T-helper 22 cell (primary cell): ENCODE measurements around the gene USP47.

Experiments used
- DNase-seq: peaks from one replicate; pipeline ENCODE4 v3.0.0-alpha.2; 2020; ENCODE audit warnings: low read depth

USP47 gene

DNA sequence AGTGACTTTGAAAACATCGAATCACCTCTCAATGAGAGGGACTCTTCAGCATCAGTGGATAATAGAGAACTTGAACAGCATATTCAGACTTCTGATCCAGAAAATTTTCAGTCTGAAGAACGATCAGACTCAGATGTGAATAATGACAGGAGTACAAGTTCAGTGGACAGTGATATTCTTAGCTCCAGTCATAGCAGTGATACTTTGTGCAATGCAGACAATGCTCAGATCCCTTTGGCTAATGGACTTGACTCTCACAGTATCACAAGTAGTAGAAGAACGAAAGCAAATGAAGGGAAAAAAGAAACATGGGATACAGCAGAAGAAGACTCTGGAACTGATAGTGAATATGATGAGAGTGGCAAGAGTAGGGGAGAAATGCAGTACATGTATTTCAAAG lies 100.9 kb downstream of the USP47 start:
- no peak for DNase-seq

DNA sequence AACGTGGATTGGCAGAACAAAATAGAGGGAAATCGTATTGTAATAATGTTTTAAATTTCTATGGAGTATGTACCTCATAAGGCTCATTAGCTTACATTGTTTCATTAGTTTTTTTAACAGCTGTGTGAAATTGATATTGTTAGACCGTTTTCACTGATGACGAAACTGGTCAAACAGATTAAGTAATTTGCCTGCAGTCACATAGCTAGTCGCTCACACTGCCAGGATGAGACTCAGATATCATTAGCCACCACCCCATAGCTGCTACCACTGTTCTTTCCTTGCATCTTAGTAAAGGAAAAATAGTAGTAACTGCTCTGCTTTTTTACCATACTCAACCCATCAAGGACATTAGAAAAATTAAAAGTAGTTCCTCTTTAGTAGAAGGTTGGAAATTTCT lies 102.7 kb downstream of the USP47 start:
- no peak for DNase-seq

DNA sequence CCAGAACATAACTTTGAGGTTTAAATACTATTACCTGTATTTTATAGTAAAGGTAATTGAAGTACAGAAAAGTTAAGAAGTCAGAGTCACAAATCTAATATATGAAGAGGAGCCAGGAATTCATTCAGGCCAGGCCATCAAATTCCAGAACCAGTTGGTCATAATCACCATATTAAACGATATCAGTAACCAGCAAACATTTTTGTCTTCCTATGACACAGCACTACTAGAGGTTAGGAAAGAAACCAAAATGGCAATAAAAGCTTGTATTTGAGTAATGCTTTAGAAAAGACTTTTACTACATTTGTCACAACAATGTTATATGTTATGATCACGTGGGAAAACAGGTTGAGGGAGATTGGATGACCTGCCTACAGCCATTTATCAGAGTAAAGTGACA lies 104.4 kb downstream of the USP47 start:
- no peak for DNase-seq

DNA sequence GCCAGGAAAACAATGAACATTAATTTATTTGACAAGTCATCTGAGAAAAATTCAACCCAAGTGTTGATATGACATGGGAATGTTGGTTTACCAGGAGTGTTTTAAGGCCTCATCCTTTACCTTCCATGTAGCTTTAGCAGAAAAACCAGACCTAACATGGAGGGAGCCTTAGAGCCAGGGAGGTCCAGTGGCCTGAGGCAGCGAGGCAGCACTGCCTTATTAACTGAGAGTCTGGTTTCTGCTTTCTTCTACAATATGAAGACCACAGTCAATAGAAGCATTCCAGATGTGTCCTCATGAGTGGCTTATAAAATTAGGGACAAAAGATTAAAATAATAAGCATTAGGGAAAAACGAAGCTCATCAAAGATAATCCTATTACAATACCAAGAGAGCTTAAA lies 105.1 kb downstream of the USP47 start:
- no peak for DNase-seq

DNA sequence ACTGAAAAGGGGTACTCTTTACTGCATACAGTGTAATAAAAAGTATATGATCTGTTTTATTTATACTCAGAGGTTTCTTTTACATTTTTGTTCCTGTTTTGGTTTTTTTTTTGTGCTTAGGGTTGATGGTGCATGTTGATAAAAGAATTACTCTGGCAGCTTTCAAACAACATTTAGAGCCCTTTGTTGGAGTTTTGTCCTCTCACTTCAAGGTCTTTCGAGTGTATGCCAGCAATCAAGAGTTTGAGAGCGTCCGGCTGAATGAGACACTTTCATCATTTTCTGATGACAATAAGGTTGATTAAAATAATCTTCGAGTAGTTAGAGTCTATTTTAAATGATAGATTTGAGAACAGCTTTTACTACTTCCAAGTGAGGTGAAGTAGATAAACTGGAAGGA lies 106.1 kb downstream of the USP47 start:
- no peak for DNase-seq

DNA sequence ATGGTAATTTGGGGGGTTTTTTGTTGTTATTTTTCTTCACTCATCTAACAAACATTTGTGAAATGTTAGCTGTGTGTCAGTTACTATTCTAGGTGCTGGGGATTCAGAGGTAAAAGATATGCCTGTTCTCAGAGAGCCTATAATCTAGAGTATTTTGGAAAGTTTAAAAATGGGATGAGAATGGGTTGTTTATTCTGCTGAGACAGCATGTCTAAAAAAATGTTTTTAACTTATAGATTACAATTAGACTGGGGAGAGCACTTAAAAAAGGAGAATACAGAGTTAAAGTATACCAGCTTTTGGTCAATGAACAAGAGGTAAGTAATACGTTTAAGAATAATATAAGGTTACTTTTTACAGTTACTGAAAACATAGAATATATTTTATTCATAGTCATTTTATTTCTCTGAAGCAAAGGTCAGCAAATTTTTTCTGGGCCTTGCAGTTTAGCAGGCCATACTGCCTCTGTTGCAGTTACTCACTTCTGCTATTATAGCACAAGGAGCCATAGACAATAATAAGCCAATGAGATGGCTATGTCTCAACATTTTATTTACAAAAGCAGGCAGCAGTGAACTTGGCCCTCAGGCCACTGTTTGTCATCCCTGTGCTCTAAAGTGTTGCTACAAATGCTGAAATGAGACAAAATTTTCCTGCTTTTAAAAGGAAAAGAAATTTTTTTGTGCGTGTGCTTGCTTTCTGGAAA lies 106.6 kb downstream of the USP47 start:
- DNase-seq = no peak

DNA sequence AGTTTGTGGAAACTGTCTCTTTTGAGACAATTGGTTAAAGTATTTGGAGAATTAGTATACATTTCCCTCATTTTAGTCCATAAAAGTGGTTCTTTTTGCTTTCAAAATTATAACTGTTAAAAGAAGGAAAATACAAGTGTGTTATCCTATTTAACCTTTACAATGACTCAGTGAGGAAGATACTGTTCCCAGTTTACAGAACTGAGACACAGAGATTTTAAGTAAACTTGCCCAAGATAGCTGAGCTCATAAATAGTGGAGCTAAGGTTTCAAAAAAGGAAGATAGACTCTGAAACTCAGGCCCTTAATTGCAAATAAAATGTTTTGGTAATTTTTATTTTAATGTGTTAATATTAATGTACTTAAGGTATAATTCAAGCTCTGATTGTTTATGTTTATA lies 107.7 kb downstream of the USP47 start:
- no peak for DNase-seq

DNA sequence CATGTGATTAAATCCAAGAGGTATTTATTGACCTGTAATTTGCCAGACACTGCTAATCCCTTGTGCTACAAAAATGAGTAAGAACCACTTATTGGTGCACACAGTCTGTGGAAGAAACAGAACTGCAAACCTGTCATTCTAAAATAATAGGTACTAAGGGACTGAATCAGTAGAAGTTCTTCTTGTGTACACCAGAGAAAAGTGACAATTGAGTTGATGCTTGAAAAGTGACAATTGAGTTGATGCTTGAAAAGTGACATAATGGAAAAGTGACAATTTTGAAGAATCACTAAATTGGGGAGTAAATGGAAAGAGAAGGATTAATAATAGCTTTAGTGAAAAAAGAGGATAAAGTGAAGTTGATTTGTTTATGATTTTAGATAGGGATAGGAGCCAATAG lies 110.3 kb downstream of the USP47 start:
- DNase-seq = no peak

DNA sequence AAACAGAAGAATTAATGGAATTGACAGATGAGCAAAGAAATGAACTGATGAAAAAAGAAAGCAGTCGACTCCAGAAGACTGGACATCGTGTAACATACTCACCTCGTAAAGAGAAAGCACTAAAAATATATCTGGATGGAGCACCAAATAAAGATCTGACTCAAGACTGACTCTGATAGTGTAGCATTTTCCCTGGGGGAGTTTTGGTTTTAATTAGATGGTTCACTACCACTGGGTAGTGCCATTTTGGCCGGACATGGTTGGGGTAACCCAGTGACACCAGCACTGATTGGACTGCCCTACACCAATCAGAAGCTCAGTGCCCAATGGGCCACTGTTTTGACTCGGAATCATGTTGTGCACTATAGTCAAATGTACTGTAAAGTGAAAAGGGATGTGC lies 114.2 kb downstream of the USP47 start:
- no peak for DNase-seq

DNA sequence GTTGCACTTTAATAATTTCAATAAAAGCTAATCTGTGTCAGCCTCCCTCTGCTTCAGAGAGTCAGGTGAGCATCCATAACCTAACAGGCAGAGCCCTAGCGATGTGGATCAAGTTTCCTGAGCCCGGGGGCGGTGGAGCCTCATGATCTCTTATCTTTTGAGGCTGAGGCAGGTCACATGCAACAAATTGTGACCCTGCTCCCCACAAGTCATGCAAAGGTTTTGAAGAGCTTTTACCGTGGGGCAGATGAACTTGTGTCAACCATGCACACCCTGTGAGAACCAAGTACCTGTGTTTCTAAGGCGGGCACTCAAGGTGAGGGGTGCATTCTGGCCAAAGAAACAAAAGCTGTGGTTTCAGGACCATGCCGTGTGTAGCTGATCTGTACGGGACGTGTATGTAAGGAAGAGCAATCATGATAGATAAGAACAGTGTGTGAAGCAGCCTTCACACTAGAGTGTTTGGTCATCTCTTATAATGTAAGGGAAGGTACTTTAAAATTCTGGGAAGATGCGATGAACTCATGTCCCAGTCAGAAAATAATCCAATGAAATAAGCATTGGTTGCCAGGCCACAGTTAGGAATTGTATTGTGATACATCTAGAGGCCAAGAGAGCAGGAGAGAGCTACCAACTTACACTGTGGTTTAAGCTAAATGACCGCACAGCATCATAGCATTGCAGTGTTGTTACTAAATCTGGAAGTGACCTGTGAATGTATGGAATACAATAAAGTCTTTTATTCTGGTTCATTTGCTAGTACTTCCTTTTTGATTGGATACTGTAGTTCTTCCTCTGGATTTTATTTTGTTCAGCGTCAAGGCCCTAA lies 116.8 kb downstream of the USP47 start:
- no peak for DNase-seq

DNA sequence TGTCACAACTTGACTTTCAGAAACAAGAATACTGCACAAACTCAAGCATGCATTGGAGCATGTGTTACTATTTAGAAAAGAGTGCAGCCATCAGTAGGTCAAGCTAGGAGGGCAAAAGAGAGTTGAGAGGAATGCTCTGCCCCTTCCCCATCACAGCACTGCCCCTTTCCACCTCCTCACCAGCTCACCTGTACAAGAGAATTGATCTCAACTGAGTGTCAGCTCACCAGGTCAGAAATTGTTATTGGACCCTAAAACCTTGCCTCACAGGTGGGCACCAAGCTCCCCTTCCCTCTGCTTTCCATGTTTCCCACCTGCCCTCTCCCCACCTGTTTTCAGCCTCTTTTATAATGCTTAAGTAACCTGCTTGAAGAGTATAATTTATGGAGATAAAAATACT lies 117.8 kb downstream of the USP47 start:
- no peak for DNase-seq

DNA sequence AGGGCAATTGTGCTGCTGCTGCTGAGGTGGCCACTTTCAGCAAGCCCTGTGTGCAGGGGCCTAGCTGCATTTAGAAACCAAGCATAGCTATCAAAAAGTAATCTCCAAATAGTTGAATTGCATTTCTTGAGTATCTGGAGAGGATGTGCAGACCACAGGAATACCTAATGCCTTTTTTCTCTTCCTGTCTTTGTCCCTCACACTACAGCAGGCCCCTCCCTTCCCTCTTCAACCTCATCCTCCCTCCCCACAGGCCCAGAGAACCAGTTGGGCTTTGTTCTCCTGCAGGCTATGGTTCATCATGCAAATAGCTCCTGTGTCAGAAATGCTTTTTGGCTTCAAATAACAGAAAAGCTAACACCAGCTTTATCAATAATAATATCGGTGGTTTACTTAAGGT lies 118.9 kb downstream of the USP47 start:
- no peak for DNase-seq

DNA sequence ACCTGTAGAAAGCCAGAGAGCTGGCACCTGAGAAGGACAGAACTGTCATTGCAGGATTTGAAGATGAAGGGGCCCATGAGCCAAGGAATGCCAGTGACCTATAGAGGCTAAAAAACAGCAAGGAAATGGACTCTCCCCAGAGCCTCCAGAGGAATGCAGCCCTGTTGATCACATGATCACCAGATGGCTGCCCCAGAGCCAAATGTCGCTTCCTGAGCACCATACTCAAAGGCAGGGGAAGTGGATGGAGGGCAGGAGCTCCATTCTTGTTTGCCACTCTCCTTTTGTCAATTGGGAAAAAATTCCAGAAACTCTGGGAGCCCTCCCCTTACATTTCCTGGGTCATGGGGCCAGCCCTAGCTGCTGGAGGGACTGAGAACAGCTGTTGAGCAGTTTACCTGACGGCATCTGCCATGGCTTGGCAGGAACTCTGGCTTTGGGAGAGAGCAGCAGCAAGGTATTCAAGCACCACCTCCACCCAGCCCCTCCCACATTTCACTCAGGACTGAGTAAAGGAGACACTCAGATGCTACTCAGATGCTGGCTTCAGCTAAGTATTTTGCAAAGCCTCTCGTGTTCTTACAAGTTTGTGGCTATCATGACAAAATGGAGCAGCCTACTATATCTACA lies 119.7 kb downstream of the USP47 start:
- DNase-seq = no peak

DNA sequence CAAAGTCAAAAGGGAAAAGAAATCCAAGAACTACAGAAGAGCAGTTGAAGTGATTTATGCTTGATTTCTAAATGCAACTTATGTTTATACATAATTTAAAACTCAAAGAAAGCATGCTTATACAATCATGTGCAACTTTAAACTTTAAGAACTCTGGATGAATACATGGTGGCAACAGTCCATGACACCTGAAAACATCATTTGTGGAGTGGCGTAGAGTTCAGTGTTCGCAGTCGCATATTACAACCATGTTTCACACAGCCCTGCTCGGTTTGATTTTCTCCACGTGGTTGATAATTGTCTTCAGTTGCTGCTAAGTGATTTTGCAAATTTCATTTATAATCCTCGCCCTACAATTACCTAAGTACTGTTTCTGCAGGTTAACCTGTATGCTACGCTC lies 121.3 kb downstream of the USP47 start:
- no peak for DNase-seq

DNA sequence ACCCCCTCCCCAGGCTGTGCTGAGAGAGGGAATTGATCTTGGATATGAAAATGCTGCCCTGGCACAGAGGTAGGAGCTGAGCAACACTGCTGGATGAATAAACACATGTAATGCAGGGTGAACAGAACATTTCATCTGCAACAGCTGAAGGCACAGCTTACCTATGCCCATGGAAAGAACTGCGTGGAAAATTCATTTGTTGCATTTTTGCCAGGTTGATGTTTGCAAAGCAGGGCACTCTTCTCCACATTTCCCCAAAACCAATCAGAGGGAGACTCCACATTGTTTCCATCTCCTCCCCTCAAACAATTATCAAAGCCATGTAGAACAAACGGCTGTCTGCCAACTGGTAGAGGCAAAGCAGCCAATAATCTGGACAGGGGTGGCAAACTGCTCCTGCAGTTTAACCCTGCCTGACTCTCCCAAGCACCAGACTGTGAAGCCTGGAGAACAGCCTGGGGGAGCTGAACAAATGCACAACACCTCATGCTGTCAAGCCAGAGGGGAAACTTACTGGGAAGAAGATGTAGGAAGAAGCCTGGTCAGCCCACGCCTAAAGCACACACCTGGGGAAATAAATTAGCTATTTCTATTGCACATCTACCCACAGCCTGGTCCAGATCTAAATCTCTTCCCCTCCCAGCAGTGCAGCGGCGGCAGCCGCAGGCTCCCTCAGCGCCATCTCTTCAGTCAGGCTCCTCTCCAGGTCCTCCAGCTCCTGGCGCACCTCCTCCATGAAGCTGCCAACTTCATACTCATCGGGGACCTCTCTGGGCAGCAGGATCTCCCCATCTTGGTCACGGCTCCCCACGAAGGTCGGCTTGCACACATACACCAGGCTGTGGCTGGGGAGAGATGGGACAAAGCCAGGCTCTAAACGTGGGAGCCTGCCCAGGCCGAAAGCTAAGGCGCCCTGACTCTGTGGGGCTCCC lies 122.3 kb downstream of the USP47 start:
- no peak for DNase-seq

DNA sequence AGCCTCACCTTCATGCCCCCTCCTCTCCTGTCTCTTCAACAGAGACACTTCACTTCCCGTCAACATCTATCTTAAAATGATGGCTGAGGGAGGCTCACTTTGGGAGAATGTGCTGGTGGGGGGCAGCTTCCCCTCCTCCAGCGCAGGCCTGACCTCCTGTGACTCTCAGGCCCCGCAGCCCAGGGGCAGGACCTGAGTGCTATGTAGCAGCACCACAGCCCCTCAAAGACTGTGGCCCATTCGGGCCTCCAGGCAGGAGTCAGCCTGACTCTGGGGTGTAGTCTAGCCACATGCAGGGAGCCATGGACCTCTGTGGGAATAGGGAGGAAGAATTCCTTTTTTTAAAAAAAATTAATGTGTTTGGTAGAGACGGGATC lies 123.0 kb downstream of the USP47 start:
- DNase-seq = no peak

DNA sequence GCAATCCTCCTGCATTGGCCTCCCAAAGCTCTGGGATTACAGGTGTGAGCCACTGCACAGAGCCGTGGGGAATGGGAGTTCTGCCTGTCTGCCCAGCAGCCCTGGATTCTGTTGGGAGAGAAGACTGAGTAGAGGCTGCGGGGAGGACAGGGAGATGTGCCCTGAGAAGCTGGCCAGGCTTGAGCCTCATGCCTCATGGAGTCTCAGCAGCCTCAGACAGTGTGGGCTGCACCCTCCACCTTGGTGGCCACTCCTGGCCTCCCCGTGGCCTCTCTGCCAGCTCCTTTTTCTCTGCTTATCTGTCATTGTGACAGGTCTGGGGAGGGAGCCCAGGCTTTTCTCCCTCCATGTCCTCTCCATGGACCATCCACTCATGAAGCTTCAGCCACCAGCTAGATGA lies 123.4 kb downstream of the USP47 start:
- no peak for DNase-seq

DNA sequence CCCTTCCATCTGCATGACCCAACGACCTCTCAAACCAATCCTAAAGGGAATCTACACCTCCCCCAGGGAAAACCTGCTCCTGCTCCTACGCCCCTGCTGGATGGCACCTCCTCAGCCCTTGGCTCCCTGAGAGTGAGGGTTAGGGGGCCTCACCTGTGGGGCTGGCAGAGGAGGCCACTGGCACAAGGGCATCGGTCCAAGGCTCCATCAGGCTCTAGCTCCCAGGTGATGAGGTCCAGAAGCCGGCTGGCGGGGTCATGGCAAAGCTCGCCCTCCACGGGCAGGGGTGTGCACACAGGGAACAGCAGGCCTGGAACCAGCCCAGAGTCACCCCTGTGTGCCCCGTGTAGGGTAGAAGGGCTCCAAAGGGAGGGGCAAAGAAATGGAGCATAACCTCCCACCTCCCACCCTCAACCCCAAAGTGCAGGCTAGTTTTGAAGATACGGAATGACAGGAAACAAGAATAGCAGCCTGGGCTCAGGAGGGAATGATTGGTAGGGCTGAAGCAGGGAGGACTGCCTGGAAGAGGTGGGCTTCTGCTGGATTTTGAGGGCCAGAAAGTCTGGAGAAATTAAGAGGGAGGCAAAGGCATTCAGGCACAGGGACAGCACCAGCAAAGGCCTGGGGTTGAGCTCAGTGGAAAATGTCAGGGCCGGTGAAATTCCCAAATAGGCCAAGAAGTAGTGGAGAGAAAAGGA lies 124.0 kb downstream of the USP47 start:
- no peak for DNase-seq

DNA sequence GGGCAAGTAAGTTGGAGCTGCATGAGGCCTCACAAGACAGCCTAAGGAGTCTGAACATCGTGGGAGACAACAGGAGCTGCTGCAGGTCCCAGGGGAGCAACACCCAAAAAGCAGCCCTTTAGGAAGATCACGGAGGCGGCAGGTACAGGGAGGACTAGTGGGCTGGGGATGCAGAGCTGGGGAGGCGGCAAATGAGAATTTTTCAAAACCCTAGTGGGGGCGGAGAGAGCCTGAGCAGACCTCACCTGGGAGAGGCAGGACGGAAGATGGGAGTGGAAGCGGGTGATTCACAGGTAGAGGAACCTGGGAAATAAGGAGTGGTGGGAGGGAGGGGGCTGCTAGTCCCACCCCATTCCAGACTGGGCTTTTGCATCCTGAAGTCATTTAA lies 124.6 kb downstream of the USP47 start:
- no peak for DNase-seq

DNA sequence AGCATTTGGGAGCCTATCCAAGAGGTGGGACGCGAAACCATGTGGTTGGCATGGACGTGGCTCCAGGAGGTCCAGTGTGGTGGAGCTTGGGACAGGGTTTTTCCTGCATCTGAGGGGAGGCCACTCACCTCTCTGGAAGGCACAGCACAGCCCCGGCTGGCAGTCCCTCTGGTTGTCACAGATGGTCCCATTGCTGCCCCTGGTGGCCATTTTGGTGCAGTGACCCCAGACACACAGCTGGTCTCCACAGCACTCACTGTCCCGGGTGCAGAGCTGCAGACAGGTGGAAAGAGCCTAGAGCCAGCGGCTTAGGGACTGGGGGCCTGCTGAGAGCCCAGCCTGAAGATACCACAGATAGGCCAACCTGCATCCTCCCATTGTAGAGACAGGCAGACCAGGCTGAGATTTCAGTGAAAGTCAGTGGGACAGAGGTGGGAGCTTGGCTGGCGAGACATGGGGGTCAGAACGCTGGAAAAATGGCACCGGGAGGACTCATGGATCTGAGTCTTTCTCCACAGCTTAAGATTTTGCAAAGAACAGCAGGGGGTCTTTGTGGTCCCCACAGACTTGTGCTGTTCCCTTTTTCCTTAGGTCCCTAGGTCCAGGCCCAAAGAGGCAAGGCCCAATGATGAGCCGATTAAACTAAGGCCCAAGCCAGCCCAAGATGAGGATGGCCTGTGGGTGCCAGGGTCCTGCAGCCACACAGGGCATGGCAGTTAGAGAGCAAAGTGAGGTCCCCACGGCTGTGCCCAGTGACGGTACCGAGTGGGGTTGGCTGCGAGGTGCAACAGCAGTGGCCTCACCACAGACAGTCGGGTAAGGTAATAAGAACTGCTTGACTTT lies 125.3 kb downstream of the USP47 start:
- DNase-seq = peak; percentile 18
